Panc1 (cell line): ENCODE results near the gene CMPK1.

ENCODE experiments used
- POLR2AphosphoS5 ChIP-seq: IDR thresholded peaks from 2 replicates; pipeline ENCODE4 v1.6.1; 2012; ENCODE audit warnings: mild to moderate bottlenecking, low read depth, low read length, moderate library complexity
- TF ChIP-seq, protein P1 (sequence below): fragments of 450-650 bp; IDR thresholded peaks from 2 replicates; pipeline ENCODE4 v1.5.1; 2017; ENCODE audit warnings: mild to moderate bottlenecking

GRCh38 chr1:47399138-47399845 is 65.7 kb downstream of the CMPK1 start:
- TF ChIP-seq, protein P1, sequence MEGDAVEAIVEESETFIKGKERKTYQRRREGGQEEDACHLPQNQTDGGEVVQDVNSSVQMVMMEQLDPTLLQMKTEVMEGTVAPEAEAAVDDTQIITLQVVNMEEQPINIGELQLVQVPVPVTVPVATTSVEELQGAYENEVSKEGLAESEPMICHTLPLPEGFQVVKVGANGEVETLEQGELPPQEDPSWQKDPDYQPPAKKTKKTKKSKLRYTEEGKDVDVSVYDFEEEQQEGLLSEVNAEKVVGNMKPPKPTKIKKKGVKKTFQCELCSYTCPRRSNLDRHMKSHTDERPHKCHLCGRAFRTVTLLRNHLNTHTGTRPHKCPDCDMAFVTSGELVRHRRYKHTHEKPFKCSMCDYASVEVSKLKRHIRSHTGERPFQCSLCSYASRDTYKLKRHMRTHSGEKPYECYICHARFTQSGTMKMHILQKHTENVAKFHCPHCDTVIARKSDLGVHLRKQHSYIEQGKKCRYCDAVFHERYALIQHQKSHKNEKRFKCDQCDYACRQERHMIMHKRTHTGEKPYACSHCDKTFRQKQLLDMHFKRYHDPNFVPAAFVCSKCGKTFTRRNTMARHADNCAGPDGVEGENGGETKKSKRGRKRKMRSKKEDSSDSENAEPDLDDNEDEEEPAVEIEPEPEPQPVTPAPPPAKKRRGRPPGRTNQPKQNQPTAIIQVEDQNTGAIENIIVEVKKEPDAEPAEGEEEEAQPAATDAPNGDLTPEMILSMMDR = no peak
- TF ChIP-seq POLR2AphosphoS5 = no peak
